Kidney tubule cell (primary cell): Measurements from ENCODE around the gene TPSG1.
A peak's percentile ranks its signal among the peaks of the same experiment; 100 is the strongest.
"Not testable (repeated sequence)": the region's sequence is repeated elsewhere in the genome, so short reads cannot be mapped to it uniquely, and the experiment has no call there.

Source experiments
- DNase-seq: peaks from one replicate; pipeline ENCODE4 v3.0.0-alpha.2; 2018; ENCODE audit warnings: low spot score

Gene TPSG1

GRCh38 chr16:1230471-1231212 is 5.6 kb upstream of the TPSG1 start:
- DNase-seq: not testable (repeated sequence)

GRCh38 chr16:1230084-1230470 is 5.0 kb upstream of the TPSG1 start, which contains the start of gene TPSB2:
TPSB2 (minus strand) TSS chr16:1230184; CDS start chr16:1229951, 233 bp downstream.
- DNase-seq: not testable (repeated sequence)

- DNase-seq: not testable (repeated sequence)
Measured at GRCh38 chr16:1229476-1229875, 4.4 kb upstream of the TPSG1 start.

GRCh38 chr16:1228227-1228626 is 3.2 kb upstream of the TPSG1 start:
- not testable (repeated sequence) for DNase-seq

- DNase-seq: not testable (repeated sequence)
Measured at GRCh38 chr16:1226692-1227091, 1.6 kb upstream of the TPSG1 start.

- not testable (repeated sequence) for DNase-seq
Measured at GRCh38 chr16:1225728-1226311, 752 bp upstream of the TPSG1 start.

- no peak for DNase-seq
Measured at GRCh38 chr16:1224558-1224957, 510 bp downstream of the TPSG1 start.

- DNase-seq: no peak
Measured at GRCh38 chr16:1223355-1224214, 1.5 kb downstream of the TPSG1 start.

- DNase-seq: no peak
Measured at GRCh38 chr16:1222553-1223354, 2.3 kb downstream of the TPSG1 start.

- peak; percentile 33 for DNase-seq
Measured at GRCh38 chr16:1221628-1222552, 3.2 kb downstream of the TPSG1 start.

- DNase-seq: no peak
Measured at GRCh38 chr16:1220841-1221627, 4.0 kb downstream of the TPSG1 start.

GRCh38 chr16:1220098-1220728 is 4.9 kb downstream of the TPSG1 start:
- no peak for DNase-seq

- DNase-seq: no peak
Measured at GRCh38 chr16:1218930-1219611, 6.0 kb downstream of the TPSG1 start.

GRCh38 chr16:1218061-1218929 is 6.8 kb downstream of the TPSG1 start:
- DNase-seq: no peak

- DNase-seq: no peak
Measured at GRCh38 chr16:1217526-1217925, 7.5 kb downstream of the TPSG1 start.

GRCh38 chr16:1216681-1217400 is 8.2 kb downstream of the TPSG1 start:
- no peak for DNase-seq

GRCh38 chr16:1216296-1216619 is 8.8 kb downstream of the TPSG1 start:
- no peak for DNase-seq
